Measurements from ENCODE around the gene INSIG1. TPM values are rescaled to one million over a fixed set of nuclear protein-coding genes. Genes with fewer than 3 reads are reported as not detected.

The INSIG1 gene
- total RNA-seq, 1 experiment from 2014 or later, result 54.7 TPM

DNA sequence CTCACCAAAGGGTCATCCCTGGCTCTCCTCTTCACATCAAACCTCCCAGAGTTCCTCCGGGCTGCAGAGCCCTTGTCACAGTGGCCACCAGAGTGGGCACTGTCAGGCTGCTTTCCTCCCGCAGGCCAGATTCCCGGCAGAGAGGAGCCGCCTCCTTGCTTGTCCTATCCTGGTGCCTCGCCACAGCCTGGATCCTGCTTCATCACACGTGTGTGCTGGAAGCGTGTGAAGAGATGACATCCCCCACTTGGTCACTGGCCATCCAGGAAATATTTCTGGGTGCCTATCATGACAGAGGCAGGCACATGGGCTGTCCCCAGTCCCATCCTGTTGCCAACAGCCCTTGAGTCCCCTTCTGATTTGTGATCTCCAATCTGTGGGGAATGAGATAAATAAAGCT is 15.0 kb downstream of the INSIG1 start:
- Histone ChIP-seq H3K79me2 (ENCODE audit: insufficient read depth, low read length) (no peaks in the 10 kb centered on the region), H3K9ac (ENCODE audit: low read length) (no peak overlapping the region), H3K27me3 (ENCODE audit: insufficient read depth, low read length) (no peaks in the 10 kb centered on the region), H3K4me1 (ENCODE audit: control insufficient read depth in 1 of 2, insufficient read depth in 2 of 2, low read length in 2 of 2) (peaks cover 0 to 1% of the 10 kb centered on the region in 2 experiments; a peak in 2 of 4 replicates), H3K9me2 (ENCODE audit: insufficient read depth) (no peaks in the 10 kb centered on the region), H3K36me3 (ENCODE audit: control insufficient read depth in 1 of 2, insufficient read depth in 2 of 2, low read length in 2 of 2) (peaks cover 16 to 23% of the 10 kb centered on the region in 2 experiments), H4K20me1 (ENCODE audit: insufficient read depth) (no peaks in the 10 kb centered on the region), H3K9me3 (ENCODE audit: control insufficient read depth in 1 of 2, insufficient read depth in 1 of 2, low read depth in 1 of 2, low read length in 2 of 2) (no peaks in the 10 kb centered on the region), H3K4me2 (ENCODE audit: low read length) (no peak overlapping the region), H3K4me3 (replicated peaks in 1 of 2; ENCODE audit: low read depth in 1 of 2, low read length in 2 of 2) (no peak overlapping the region), H2AFZ (ENCODE audit: low read depth, low read length, poor library complexity, severe bottlenecking) (no peak overlapping the region), H3K27ac (ENCODE audit: low read depth, low read length) (no peak overlapping the region)
- RAD21 ChIA-PET (ENCODE audit: low non-redundant PET in 1 of 2, low total read pairs in 2 of 2, uncharacterized antibody in 2 of 2, unreplicated experiment in 2 of 2), result no interaction called here
- no peak for TF ChIP-seq CEBPB (IDR thresholded peaks at IDR 0.05; ENCODE audit: low read depth)
- TF ChIP-seq ATF3 (IDR thresholded peaks at IDR 0.05), result no peak
- TF ChIP-seq, protein P1, sequence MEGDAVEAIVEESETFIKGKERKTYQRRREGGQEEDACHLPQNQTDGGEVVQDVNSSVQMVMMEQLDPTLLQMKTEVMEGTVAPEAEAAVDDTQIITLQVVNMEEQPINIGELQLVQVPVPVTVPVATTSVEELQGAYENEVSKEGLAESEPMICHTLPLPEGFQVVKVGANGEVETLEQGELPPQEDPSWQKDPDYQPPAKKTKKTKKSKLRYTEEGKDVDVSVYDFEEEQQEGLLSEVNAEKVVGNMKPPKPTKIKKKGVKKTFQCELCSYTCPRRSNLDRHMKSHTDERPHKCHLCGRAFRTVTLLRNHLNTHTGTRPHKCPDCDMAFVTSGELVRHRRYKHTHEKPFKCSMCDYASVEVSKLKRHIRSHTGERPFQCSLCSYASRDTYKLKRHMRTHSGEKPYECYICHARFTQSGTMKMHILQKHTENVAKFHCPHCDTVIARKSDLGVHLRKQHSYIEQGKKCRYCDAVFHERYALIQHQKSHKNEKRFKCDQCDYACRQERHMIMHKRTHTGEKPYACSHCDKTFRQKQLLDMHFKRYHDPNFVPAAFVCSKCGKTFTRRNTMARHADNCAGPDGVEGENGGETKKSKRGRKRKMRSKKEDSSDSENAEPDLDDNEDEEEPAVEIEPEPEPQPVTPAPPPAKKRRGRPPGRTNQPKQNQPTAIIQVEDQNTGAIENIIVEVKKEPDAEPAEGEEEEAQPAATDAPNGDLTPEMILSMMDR (IDR thresholded peaks at IDR 0.05 in 2 of 3, conservative IDR thresholded peaks at IDR 0.05 in 1 of 3; ENCODE audit: borderline replicate concordance in 1 of 3, insufficient read depth in 1 of 3, low read depth in 2 of 3, low read length in 2 of 3), result no peak
- TF ChIP-seq FOSL1 (IDR thresholded peaks at IDR 0.05; ENCODE audit: low read depth), result no peak
- TF ChIP-seq ZFX (IDR thresholded peaks at IDR 0.05), result no peak
- no peak for TF ChIP-seq RAD21 (IDR thresholded peaks at IDR 0.05; ENCODE audit: low read depth)
- TF ChIP-seq EZH2phosphoT487 (IDR thresholded peaks at IDR 0.05; ENCODE audit: borderline replicate concordance), result no peak
- TF ChIP-seq EZH2 (IDR thresholded peaks at IDR 0.05), result no peak
- no peak for TF ChIP-seq MAX (IDR thresholded peaks at IDR 0.05)
- no peak for TF ChIP-seq POLR2A (IDR thresholded peaks at IDR 0.05; ENCODE audit: borderline replicate concordance, extremely low read depth, insufficient read depth, insufficient read length)
- TF ChIP-seq CBX3 (IDR thresholded peaks at IDR 0.05; ENCODE audit: low read depth), result no peak
- TF ChIP-seq TCF7L2 (IDR thresholded peaks at IDR 0.05; ENCODE audit: borderline replicate concordance, extremely low read depth, insufficient read depth, insufficient read length), result no peak
- TF ChIP-seq SRF (IDR thresholded peaks at IDR 0.05; ENCODE audit: low read depth), result no peak
- no peak for TF ChIP-seq ZNF274 (IDR thresholded peaks at IDR 0.05; ENCODE audit: low read depth, low read length)
- TF ChIP-seq SIN3A (IDR thresholded peaks at IDR 0.05; ENCODE audit: low read depth), result no peak
- TF ChIP-seq, protein P2, sequence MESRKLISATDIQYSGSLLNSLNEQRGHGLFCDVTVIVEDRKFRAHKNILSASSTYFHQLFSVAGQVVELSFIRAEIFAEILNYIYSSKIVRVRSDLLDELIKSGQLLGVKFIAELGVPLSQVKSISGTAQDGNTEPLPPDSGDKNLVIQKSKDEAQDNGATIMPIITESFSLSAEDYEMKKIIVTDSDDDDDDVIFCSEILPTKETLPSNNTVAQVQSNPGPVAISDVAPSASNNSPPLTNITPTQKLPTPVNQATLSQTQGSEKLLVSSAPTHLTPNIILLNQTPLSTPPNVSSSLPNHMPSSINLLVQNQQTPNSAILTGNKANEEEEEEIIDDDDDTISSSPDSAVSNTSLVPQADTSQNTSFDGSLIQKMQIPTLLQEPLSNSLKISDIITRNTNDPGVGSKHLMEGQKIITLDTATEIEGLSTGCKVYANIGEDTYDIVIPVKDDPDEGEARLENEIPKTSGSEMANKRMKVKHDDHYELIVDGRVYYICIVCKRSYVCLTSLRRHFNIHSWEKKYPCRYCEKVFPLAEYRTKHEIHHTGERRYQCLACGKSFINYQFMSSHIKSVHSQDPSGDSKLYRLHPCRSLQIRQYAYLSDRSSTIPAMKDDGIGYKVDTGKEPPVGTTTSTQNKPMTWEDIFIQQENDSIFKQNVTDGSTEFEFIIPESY (IDR thresholded peaks at IDR 0.05; ENCODE audit: extremely low read depth, insufficient replicate concordance, low read length), result no peak
- TF ChIP-seq EGR1 (IDR thresholded peaks at IDR 0.05; ENCODE audit: low read depth), result no peak
- TF ChIP-seq, protein P3, sequence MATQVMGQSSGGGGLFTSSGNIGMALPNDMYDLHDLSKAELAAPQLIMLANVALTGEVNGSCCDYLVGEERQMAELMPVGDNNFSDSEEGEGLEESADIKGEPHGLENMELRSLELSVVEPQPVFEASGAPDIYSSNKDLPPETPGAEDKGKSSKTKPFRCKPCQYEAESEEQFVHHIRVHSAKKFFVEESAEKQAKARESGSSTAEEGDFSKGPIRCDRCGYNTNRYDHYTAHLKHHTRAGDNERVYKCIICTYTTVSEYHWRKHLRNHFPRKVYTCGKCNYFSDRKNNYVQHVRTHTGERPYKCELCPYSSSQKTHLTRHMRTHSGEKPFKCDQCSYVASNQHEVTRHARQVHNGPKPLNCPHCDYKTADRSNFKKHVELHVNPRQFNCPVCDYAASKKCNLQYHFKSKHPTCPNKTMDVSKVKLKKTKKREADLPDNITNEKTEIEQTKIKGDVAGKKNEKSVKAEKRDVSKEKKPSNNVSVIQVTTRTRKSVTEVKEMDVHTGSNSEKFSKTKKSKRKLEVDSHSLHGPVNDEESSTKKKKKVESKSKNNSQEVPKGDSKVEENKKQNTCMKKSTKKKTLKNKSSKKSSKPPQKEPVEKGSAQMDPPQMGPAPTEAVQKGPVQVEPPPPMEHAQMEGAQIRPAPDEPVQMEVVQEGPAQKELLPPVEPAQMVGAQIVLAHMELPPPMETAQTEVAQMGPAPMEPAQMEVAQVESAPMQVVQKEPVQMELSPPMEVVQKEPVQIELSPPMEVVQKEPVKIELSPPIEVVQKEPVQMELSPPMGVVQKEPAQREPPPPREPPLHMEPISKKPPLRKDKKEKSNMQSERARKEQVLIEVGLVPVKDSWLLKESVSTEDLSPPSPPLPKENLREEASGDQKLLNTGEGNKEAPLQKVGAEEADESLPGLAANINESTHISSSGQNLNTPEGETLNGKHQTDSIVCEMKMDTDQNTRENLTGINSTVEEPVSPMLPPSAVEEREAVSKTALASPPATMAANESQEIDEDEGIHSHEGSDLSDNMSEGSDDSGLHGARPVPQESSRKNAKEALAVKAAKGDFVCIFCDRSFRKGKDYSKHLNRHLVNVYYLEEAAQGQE (IDR thresholded peaks at IDR 0.05; ENCODE audit: low read depth), result no peak
- no peak for TF ChIP-seq JUND (IDR thresholded peaks at IDR 0.05)
- CTCF ChIA-PET, result no interaction called here
- BruUV-seq (replicated peaks), result no TSS peak
- DNase-seq (ENCODE audit: low read depth, low spot score) (no peak), ATAC-seq (no peak)
- POLR2A ChIA-PET, result no interaction called here
- intact Hi-C loops (cut with micrococcal nuclease), result no loop called here

Data from HCT116 (cell line).